HL-60/S4 treated with phorbol 12-myristate 13-acetate at 8.2 ng/mL for 4 days and 3 days (cell line): ENCODE results near the gene NACA.

Experiments
- in situ Hi-C: fragments of 300-500 bp; cut with MboI; formaldehyde crosslinking; loops from 2 replicates; pipeline ENCODE4 v1.15.0; 2022; ENCODE audit warnings: low sequenced_read_pairs

NACA gene

GRCh38 chr12:56695327-56696101 is 29.6 kb downstream of the NACA start:
- in situ Hi-C loops, result no loop called here

- in situ Hi-C loops, result no loop called here
Measured at GRCh38 chr12:56694161-56694560, 30.9 kb downstream of the NACA start.

- in situ Hi-C loops, result no loop called here
Measured at GRCh38 chr12:56688846-56689109, 36.3 kb downstream of the NACA start.

GRCh38 chr12:56688129-56688845 is 36.8 kb downstream of the NACA start, which contains the start of gene PTGES3:
PTGES3 (minus strand) TSS chr12:56688284; CDS start chr12:56687999, 285 bp downstream.
- in situ Hi-C loops, result no loop called here

GRCh38 chr12:56687223-56688128 is 37.6 kb downstream of the NACA start:
- in situ Hi-C loops, result no loop called here

- in situ Hi-C loops, result no loop called here
Measured at GRCh38 chr12:56684745-56685359, 40.2 kb downstream of the NACA start.

GRCh38 chr12:56682323-56682722 is 42.8 kb downstream of the NACA start:
- in situ Hi-C loops, result no loop called here

- in situ Hi-C loops, result no loop called here
Measured at GRCh38 chr12:56679883-56680575, 45.1 kb downstream of the NACA start.

- in situ Hi-C loops, result no loop called here
Measured at GRCh38 chr12:56678852-56679251, 46.2 kb downstream of the NACA start.

GRCh38 chr12:56677680-56678079 is 47.4 kb downstream of the NACA start:
- in situ Hi-C loops, result no loop called here

GRCh38 chr12:56676851-56677580 is 48.1 kb downstream of the NACA start:
- in situ Hi-C loops, result no loop called here

GRCh38 chr12:56671608-56672007 is 53.5 kb downstream of the NACA start:
- in situ Hi-C loops, result no loop called here

GRCh38 chr12:56670836-56671235 is 54.3 kb downstream of the NACA start:
- in situ Hi-C loops, result no loop called here

- in situ Hi-C loops, result no loop called here
Measured at GRCh38 chr12:56668197-56668457, 57.0 kb downstream of the NACA start.
